GM12878 (cell line): ENCODE measurements around the gene HOXA1.

Experiments used
- BACH1 ChIP-seq: fragments of 450-650 bp; IDR thresholded peaks from 2 replicates; pipeline ENCODE4 v1.6.1; 2017; ENCODE audit warnings: mild to moderate bottlenecking, borderline replicate concordance
- CEBPB ChIP-seq, 2 experiments: fragments of 150-350 bp in 1 of 2; IDR thresholded peaks; 2 replicates each; pipeline ENCODE4 v1.6.1; 2012 to 2014; ENCODE audit warnings: low read depth in 2 of 2, low read length in 2 of 2, borderline replicate concordance in 1 of 2, inconsistent platforms in 1 of 2
- CHD1 ChIP-seq: IDR thresholded peaks from 2 replicates; pipeline ENCODE4 v1.6.1; 2012; ENCODE audit warnings: low read depth, low read length, improper control_type of control experiment
- JUND ChIP-seq: IDR thresholded peaks from 2 replicates; pipeline ENCODE4 v1.6.1; 2012; ENCODE audit warnings: low read depth, mild to moderate bottlenecking, low read length, improper control_type of control experiment, moderate library complexity
- POLR2A ChIP-seq: IDR thresholded peaks from 2 replicates; pipeline ENCODE4 v1.6.1; 2011; ENCODE audit warnings: low read depth, mild to moderate bottlenecking, low read length
- POLR2AphosphoS5 ChIP-seq: IDR thresholded peaks from 2 replicates; pipeline ENCODE4 v1.6.1; 2011; ENCODE audit warnings: mild to moderate bottlenecking, low read length, inconsistent platforms
- RAD21 ChIP-seq: IDR thresholded peaks from 2 replicates; pipeline ENCODE4 v1.6.1; 2011; ENCODE audit warnings: mild to moderate bottlenecking, low read depth, low read length, moderate library complexity; ENCODE audit not compliant: insufficient read depth
- USF2 ChIP-seq: IDR thresholded peaks from 2 replicates; pipeline ENCODE4 v1.6.1; 2011; ENCODE audit warnings: low read depth, low read length, improper control_type of control experiment, borderline replicate concordance
- ZNF217 ChIP-seq: fragments of 450-650 bp; IDR thresholded peaks from 2 replicates; pipeline ENCODE4 v1.6.1; 2017; ENCODE audit warnings: antibody characterized with exemption, mild to moderate bottlenecking
- TF ChIP-seq, protein P1 (sequence below): fragments of 450-650 bp; IDR thresholded peaks from 2 replicates; pipeline ENCODE4 v1.6.1; 2017; ENCODE audit warnings: mild to moderate bottlenecking
- TF ChIP-seq, protein P2 (sequence below), 3 experiments: IDR thresholded peaks in 2 of 3; conservative IDR thresholded peaks in 1 of 3; 2 replicates each; pipeline ENCODE4 v1.5.1; 2011; ENCODE audit warnings: low read depth in 3 of 3, low read length in 3 of 3, mild to moderate bottlenecking in 3 of 3, control low read depth in 2 of 3, moderate library complexity in 2 of 3, inconsistent platforms in 1 of 3, mixed read lengths in 1 of 3; ENCODE audit not compliant: control insufficient read depth in 2 of 3, insufficient read depth in 1 of 3; ENCODE audit errors: extremely low read depth in 1 of 3

GRCh38 chr7:27109466-27110185, 13.8 kb upstream of the HOXA1 start:
- TF ChIP-seq ZNF217 (no peak), JUND (no peak), CEBPB (IDR thresholded peaks at IDR 0.05; ENCODE audit: borderline replicate concordance in 1 of 2, low read depth in 2 of 2, low read length in 2 of 2) (no peak), BACH1 (no peak), RAD21 (no peak), USF2 (no peak), POLR2A (no peak), POLR2AphosphoS5 (no peak), CHD1 (no peak)
- TF ChIP-seq, protein P1, sequence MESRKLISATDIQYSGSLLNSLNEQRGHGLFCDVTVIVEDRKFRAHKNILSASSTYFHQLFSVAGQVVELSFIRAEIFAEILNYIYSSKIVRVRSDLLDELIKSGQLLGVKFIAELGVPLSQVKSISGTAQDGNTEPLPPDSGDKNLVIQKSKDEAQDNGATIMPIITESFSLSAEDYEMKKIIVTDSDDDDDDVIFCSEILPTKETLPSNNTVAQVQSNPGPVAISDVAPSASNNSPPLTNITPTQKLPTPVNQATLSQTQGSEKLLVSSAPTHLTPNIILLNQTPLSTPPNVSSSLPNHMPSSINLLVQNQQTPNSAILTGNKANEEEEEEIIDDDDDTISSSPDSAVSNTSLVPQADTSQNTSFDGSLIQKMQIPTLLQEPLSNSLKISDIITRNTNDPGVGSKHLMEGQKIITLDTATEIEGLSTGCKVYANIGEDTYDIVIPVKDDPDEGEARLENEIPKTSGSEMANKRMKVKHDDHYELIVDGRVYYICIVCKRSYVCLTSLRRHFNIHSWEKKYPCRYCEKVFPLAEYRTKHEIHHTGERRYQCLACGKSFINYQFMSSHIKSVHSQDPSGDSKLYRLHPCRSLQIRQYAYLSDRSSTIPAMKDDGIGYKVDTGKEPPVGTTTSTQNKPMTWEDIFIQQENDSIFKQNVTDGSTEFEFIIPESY = no peak
- TF ChIP-seq, protein P2, sequence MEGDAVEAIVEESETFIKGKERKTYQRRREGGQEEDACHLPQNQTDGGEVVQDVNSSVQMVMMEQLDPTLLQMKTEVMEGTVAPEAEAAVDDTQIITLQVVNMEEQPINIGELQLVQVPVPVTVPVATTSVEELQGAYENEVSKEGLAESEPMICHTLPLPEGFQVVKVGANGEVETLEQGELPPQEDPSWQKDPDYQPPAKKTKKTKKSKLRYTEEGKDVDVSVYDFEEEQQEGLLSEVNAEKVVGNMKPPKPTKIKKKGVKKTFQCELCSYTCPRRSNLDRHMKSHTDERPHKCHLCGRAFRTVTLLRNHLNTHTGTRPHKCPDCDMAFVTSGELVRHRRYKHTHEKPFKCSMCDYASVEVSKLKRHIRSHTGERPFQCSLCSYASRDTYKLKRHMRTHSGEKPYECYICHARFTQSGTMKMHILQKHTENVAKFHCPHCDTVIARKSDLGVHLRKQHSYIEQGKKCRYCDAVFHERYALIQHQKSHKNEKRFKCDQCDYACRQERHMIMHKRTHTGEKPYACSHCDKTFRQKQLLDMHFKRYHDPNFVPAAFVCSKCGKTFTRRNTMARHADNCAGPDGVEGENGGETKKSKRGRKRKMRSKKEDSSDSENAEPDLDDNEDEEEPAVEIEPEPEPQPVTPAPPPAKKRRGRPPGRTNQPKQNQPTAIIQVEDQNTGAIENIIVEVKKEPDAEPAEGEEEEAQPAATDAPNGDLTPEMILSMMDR (IDR thresholded peaks at IDR 0.05 in 2 of 3, conservative IDR thresholded peaks at IDR 0.05 in 1 of 3; ENCODE audit: control insufficient read depth in 2 of 3, extremely low read depth in 1 of 3, insufficient read depth in 1 of 3, low read depth in 3 of 3, low read length in 3 of 3) = no peak
